Gastroesophageal sphincter (tissue), 3 donors: ENCODE results near the gene ARMH1.

Source experiments
- EP300 ChIP-seq: sonication (generic); formaldehyde crosslinking; IDR thresholded peaks from one replicate; pipeline ENCODE4 v1.6.1; 2017; ENCODE audit warnings: antibody characterized with exemption, mild to moderate bottlenecking
- POLR2AphosphoS5 ChIP-seq: sonication (generic); formaldehyde crosslinking; IDR thresholded peaks from one replicate; pipeline ENCODE4 v1.6.1; 2017; ENCODE audit warnings: antibody characterized with exemption
- TF ChIP-seq, protein P1 (sequence below), 4 experiments: fragments of 200-600 bp in 2 of 4; fragments of 450-650 bp in 2 of 4; sonication (generic) in 1 of 4; IDR thresholded peaks; one replicate each; pipeline ENCODE4 v1.5.1; 2017 to 2019; ENCODE audit warnings: antibody characterized with exemption in 4 of 4, mild to moderate bottlenecking in 2 of 4, moderate library complexity in 2 of 4

DNA sequence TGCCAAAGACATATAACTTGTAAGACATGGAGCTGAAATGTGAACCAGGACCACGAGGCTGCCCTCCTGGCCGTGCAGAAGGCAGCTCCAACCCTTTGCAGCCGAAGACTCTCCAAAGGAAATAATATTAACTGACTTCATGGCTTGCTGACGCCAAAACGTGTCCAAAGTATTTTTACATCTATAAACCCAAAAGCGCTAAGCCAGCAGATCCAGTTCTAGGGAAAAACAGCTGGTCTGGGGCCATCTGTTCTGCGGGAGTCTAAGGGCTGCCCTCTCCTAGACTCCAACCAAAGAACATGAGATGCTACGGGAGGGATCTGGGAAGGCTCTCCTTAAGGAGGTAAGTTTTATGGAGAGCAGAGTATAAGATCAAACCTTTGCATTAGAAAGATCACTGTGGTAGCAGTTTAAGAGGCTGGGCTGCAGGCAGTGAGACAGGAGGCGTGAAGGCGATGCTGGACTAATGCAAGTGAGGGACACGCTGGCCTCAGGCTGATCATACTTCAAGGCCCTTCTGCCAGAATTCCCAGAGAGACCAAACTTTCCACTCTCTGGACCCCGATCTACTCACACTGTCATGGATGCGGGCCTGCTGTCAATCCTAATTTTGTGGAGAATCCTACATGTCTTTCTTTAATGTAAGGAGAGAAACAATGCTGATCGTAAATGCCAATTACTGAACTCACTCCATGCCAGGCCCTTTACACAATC lies 1.4 kb upstream of the ARMH1 start:
- TF ChIP-seq, protein P1, sequence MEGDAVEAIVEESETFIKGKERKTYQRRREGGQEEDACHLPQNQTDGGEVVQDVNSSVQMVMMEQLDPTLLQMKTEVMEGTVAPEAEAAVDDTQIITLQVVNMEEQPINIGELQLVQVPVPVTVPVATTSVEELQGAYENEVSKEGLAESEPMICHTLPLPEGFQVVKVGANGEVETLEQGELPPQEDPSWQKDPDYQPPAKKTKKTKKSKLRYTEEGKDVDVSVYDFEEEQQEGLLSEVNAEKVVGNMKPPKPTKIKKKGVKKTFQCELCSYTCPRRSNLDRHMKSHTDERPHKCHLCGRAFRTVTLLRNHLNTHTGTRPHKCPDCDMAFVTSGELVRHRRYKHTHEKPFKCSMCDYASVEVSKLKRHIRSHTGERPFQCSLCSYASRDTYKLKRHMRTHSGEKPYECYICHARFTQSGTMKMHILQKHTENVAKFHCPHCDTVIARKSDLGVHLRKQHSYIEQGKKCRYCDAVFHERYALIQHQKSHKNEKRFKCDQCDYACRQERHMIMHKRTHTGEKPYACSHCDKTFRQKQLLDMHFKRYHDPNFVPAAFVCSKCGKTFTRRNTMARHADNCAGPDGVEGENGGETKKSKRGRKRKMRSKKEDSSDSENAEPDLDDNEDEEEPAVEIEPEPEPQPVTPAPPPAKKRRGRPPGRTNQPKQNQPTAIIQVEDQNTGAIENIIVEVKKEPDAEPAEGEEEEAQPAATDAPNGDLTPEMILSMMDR (IDR thresholded peaks at IDR 0.05): no peak
- TF ChIP-seq EP300 (no peak), POLR2AphosphoS5 (no peak)
